ENCODE measurements around the gene P2RX4. TPM values are rescaled to one million over a fixed set of nuclear protein-coding genes. Genes with fewer than 3 reads are reported as not detected.
"Not testable (repeated sequence)": the region's sequence is repeated elsewhere in the genome, so short reads cannot be mapped to it uniquely, and the experiment has no call there.

The P2RX4 gene
- total RNA-seq, 2 experiments from 2014 or later, result 10.8 to 17.7 TPM

- ChIA-PET POLR2A (no interaction called here), CTCF (ENCODE audit: unreplicated experiment) (no interaction called here)
- intact Hi-C loops (cut with micrococcal nuclease; ENCODE audit: unreplicated experiment), result no loop called here
- no peaks in the 10 kb centered on the region for H3K9me2 ChIP-seq (ENCODE audit: insufficient read depth, low read length)
- no peak overlapping the region for H3K4me2 ChIP-seq (ENCODE audit: low read length)
- no peak overlapping the region for H3K4me3 ChIP-seq (ENCODE audit: low read depth, low read length, poor library complexity, severe bottlenecking)
- no peak overlapping the region for H3K27ac ChIP-seq (ENCODE audit: low read depth, low read length, poor library complexity, severe bottlenecking)
- peaks cover 72% of the 10 kb centered on the region for H3K36me3 ChIP-seq (ENCODE audit: insufficient read depth, low read length)
- H2AFZ ChIP-seq (ENCODE audit: low read length), result no peak overlapping the region
- H4K20me1 ChIP-seq (ENCODE audit: insufficient read depth, low read length), result no peaks in the 10 kb centered on the region
- TF ChIP-seq, protein P1, sequence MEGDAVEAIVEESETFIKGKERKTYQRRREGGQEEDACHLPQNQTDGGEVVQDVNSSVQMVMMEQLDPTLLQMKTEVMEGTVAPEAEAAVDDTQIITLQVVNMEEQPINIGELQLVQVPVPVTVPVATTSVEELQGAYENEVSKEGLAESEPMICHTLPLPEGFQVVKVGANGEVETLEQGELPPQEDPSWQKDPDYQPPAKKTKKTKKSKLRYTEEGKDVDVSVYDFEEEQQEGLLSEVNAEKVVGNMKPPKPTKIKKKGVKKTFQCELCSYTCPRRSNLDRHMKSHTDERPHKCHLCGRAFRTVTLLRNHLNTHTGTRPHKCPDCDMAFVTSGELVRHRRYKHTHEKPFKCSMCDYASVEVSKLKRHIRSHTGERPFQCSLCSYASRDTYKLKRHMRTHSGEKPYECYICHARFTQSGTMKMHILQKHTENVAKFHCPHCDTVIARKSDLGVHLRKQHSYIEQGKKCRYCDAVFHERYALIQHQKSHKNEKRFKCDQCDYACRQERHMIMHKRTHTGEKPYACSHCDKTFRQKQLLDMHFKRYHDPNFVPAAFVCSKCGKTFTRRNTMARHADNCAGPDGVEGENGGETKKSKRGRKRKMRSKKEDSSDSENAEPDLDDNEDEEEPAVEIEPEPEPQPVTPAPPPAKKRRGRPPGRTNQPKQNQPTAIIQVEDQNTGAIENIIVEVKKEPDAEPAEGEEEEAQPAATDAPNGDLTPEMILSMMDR (conservative IDR thresholded peaks at IDR 0.05; ENCODE audit: low read length), result no peak
- TF ChIP-seq EZH2phosphoT487 (IDR thresholded peaks at IDR 0.05; ENCODE audit: borderline replicate concordance, low read depth, low read length), result no peak
- DNase-seq (ENCODE audit: low spot score), result no peak
- BruUV-seq (replicated peaks), result no TSS peak
- H3K79me2 ChIP-seq (ENCODE audit: insufficient read depth, low read depth, low read length), result no peaks in the 10 kb centered on the region
- no peaks in the 10 kb centered on the region for H3K4me1 ChIP-seq (ENCODE audit: insufficient read depth, low read length, poor library complexity, severe bottlenecking)
- no peaks in the 10 kb centered on the region for H3K9me3 ChIP-seq (ENCODE audit: low read length)
Observed at GRCh38 chr12:121255433-121255832, 45.5 kb downstream of the P2RX4 start.

DNA sequence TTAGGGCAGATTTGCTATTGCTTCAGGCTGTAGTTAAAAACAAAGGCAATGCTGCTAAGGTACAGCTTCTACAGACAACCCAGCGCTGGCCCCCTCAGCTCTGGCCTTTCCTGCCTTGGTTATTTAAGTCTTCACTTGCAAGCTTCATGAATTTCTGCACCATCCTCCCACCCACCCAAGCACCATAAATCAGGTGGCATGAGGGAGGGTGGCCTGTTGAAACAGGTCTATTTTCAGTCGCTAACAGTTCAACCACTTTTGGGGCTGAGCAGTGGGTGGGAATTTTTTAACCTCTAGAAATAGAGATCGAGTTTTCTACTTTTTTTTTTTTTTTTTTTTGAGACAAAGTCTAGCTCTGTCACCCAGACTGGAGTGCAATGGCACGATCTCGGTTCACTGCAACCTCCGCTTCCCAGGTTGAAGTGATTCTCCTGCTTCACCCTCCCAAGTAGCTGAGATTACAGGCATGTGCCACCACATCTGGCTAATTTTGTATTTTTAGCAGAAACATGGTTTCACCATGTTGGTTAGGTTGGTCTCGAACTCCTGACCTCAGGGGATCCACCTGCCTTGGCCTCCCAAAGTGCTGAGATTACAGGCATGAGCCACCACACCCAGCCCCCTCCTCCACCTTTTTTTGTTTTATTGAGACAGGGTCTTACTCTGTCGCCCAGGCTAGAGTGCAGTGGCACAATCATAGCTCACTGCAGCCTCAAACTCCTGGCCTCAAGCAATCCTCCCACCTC, 47.9 kb downstream of the P2RX4 start:
- H3K4me1 ChIP-seq (ENCODE audit: insufficient read depth, low read length, poor library complexity, severe bottlenecking); H3K9me3 ChIP-seq (ENCODE audit: low read length); H2AFZ ChIP-seq (ENCODE audit: low read length); CTCF ChIA-PET (ENCODE audit: unreplicated experiment); intact Hi-C loops (cut with micrococcal nuclease; ENCODE audit: unreplicated experiment); H3K4me3 ChIP-seq (ENCODE audit: low read depth, low read length, poor library complexity, severe bottlenecking); BruUV-seq (replicated peaks); DNase-seq (ENCODE audit: low spot score); H4K20me1 ChIP-seq (ENCODE audit: insufficient read depth, low read length); H3K27ac ChIP-seq (ENCODE audit: low read depth, low read length, poor library complexity, severe bottlenecking); H3K4me2 ChIP-seq (ENCODE audit: low read length); H3K9me2 ChIP-seq (ENCODE audit: insufficient read depth, low read length); H3K79me2 ChIP-seq (ENCODE audit: insufficient read depth, low read depth, low read length): not testable (repeated sequence)
- peaks cover 71% of the 10 kb centered on the region for H3K36me3 ChIP-seq (ENCODE audit: insufficient read depth, low read length)
- POLR2A ChIA-PET, result interaction anchor here (0.7 kb wide), 1 partner anchor 19 kb away, joined by 6 read pairs; no protein-coding TSS in a partner anchor

DNA sequence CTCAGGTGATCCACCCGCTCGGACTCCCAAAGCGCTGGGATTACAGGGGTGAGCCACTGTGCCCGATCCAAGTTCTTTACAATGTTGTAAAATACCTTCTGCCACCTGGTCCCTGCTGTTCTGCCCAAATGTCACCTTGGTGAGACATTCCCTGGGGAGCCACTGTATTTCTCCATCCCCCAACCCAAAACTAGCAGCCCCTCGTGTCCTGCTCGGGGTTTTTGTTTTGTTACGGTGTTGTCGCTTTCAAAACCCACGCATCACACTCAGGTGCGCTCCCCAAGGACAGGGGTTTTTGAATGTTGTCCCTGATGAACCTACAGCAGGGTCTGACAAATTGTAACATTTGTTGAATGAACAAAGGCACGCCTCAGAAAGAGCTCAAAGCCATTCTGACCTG, 49.1 kb downstream of the P2RX4 start:
- H4K20me1 ChIP-seq (ENCODE audit: insufficient read depth, low read length), result no peaks in the 10 kb centered on the region
- H2AFZ ChIP-seq (ENCODE audit: low read length), result no peak overlapping the region
- H3K4me3 ChIP-seq (ENCODE audit: low read depth, low read length, poor library complexity, severe bottlenecking), result no peak overlapping the region
- DNase-seq (ENCODE audit: low spot score), result no peak
- no TSS peak for BruUV-seq (replicated peaks)
- peaks cover 64% of the 10 kb centered on the region for H3K36me3 ChIP-seq (ENCODE audit: insufficient read depth, low read length)
- no peak overlapping the region for H3K27ac ChIP-seq (ENCODE audit: low read depth, low read length, poor library complexity, severe bottlenecking)
- CTCF ChIA-PET (ENCODE audit: unreplicated experiment), result no interaction called here
- no peaks in the 10 kb centered on the region for H3K4me1 ChIP-seq (ENCODE audit: insufficient read depth, low read length, poor library complexity, severe bottlenecking)
- POLR2A ChIA-PET, result interaction anchor here (0.9 kb wide), 1 partner anchor 9 kb away, joined by 3 read pairs; no protein-coding TSS in a partner anchor
- no peaks in the 10 kb centered on the region for H3K79me2 ChIP-seq (ENCODE audit: insufficient read depth, low read depth, low read length)
- intact Hi-C loops (cut with micrococcal nuclease; ENCODE audit: unreplicated experiment), result no loop called here
- TF ChIP-seq, protein P1 (conservative IDR thresholded peaks at IDR 0.05; ENCODE audit: low read length), result no peak
- TF ChIP-seq EZH2phosphoT487 (IDR thresholded peaks at IDR 0.05; ENCODE audit: borderline replicate concordance, low read depth, low read length), result no peak
- no peaks in the 10 kb centered on the region for H3K9me3 ChIP-seq (ENCODE audit: low read length)
- H3K4me2 ChIP-seq (ENCODE audit: low read length), result no peak overlapping the region
- no peaks in the 10 kb centered on the region for H3K9me2 ChIP-seq (ENCODE audit: insufficient read depth, low read length)
